Type B pancreatic cell (in vitro differentiated cells): ENCODE measurements around the gene BRMS1. TPM values are rescaled to one million over a fixed set of nuclear protein-coding genes. Genes with fewer than 3 reads are reported as not detected.

ENCODE experiments used
- DNase-seq: peaks from one replicate; pipeline ENCODE4 v3.0.0; 2021; ENCODE audit warnings: mixed read lengths; ENCODE audit not compliant: unreplicated experiment; ENCODE audit errors: extremely low spot score
- H3K27ac Mint-ChIP-seq: 2 replicates; pipeline ENCODE4 v1.8.0; 2021; ENCODE audit warnings: mild to moderate bottlenecking, mixed read lengths
- H3K27me3 Mint-ChIP-seq: 2 replicates; pipeline ENCODE4 v1.8.0; 2021; ENCODE audit warnings: mixed read lengths
- H3K36me3 Mint-ChIP-seq: 2 replicates; pipeline ENCODE4 v1.8.0; 2021; ENCODE audit warnings: mixed read lengths
- H3K4me1 Mint-ChIP-seq: one replicate; pipeline ENCODE4 v1.8.0; 2021; ENCODE audit warnings: mixed read lengths; ENCODE audit not compliant: unreplicated experiment
- H3K4me3 Mint-ChIP-seq: 2 replicates; pipeline ENCODE4 v1.8.0; 2021; ENCODE audit warnings: mild to moderate bottlenecking, mixed read lengths
- H3K9me3 Mint-ChIP-seq: 2 replicates; pipeline ENCODE4 v1.8.0; 2021; ENCODE audit warnings: mixed read lengths
- CTCF ChIP-seq: fragments of 200-600 bp; sonication (generic); conservative IDR thresholded peaks from 2 replicates; pipeline ENCODE4 v1.5.0; 2021; ENCODE audit warnings: antibody characterized with exemption, mild to moderate bottlenecking
- total RNA-seq: library from RNA; stranded (reverse); gene quantifications from 2 replicates; pipeline ENCODE4 v1.2.1, GENCODE V29; 2021; ENCODE audit warnings: low replicate concordance

The BRMS1 gene
- total RNA-seq, 1 donor from 2014 or later: 35.1 TPM

- Mint-ChIP-seq H3K4me1 (peaks cover 18% of the 10 kb centered on the region), H3K27me3 (peaks cover 41% of the 10 kb centered on the region), H3K9me3 (no peaks in the 10 kb centered on the region), H3K4me3 (peak within 1 kb of the TSS; percentile 96), H3K36me3 (peaks cover 3% of the 10 kb centered on the region), H3K27ac (peak within 1 kb of the TSS; percentile 98)
- TF ChIP-seq CTCF: peak; percentile 38
- peak; percentile 98 for DNase-seq
These were observed 56.0 kb downstream of the BRMS1 start, which contains the start of gene YIF1A for GRCh38 chr11:66288671-66289547. Gene YIF1A, minus strand, starts transcription at chr11:66289143. Its CDS starts 158 bp downstream, at chr11:66288985.

GRCh38 chr11:66287889-66288670 lies 56.8 kb downstream of the BRMS1 start:
- no peak for TF ChIP-seq CTCF
- H3K27ac Mint-ChIP-seq: peak overlapping the region; percentile 95
- H3K4me3 Mint-ChIP-seq: peak overlapping the region; percentile 96
- DNase-seq: no peak
- H3K27me3 Mint-ChIP-seq: peaks cover 32% of the 10 kb centered on the region
- peaks cover 18% of the 10 kb centered on the region for H3K4me1 Mint-ChIP-seq
- peaks cover 3% of the 10 kb centered on the region for H3K36me3 Mint-ChIP-seq
- no peaks in the 10 kb centered on the region for H3K9me3 Mint-ChIP-seq

Other genes starting within 250 kb of the BRMS1 start
- 31.1 and 49.6 TPM in 2 replicates for gene KLC2, start 87.4 kb downstream of the BRMS1 start, total RNA-seq
- 96.4 and 122 TPM in 2 replicates for gene RAB1B, start 76.5 kb downstream of the BRMS1 start, total RNA-seq
- 21.3 and 23.2 TPM in 2 replicates for gene CNIH2, start 66.9 kb downstream of the BRMS1 start, total RNA-seq
- gene YIF1A, start 56.0 kb downstream of the BRMS1 start, total RNA-seq: 87.0 and 133 TPM in 2 replicates
- gene TMEM151A, start 53.2 kb downstream of the BRMS1 start, total RNA-seq: 2.1 and 2.6 TPM in 2 replicates
- 0.76 and 31.9 TPM in 2 replicates for gene CD248, start 28.1 kb downstream of the BRMS1 start, total RNA-seq
- 2.8 and 9.5 TPM in 2 replicates for gene RIN1, start 8.7 kb downstream of the BRMS1 start, total RNA-seq
- 16.0 and 31.9 TPM in 2 replicates for gene B4GAT1, start 2.5 kb upstream of the BRMS1 start, total RNA-seq
- 22.2 and 31.7 TPM in 2 replicates for gene SLC29A2, start 26.7 kb upstream of the BRMS1 start, total RNA-seq
- gene NPAS4, start 75.9 kb upstream of the BRMS1 start, total RNA-seq: 0.14 and 0.77 TPM in 2 replicates
- 53.0 and 69.8 TPM in 2 replicates for gene MRPL11, start 93.7 kb upstream of the BRMS1 start, total RNA-seq
- gene PELI3, start 121.8 kb upstream of the BRMS1 start, total RNA-seq: 17.9 and 25.0 TPM in 2 replicates
- gene DPP3, start 135.3 kb upstream of the BRMS1 start, total RNA-seq: 42.7 and 44.0 TPM in 2 replicates
- 43.1 and 71.8 TPM in 2 replicates for gene BBS1, start 165.5 kb upstream of the BRMS1 start, total RNA-seq
- 8.7 and 12.7 TPM in 2 replicates for gene ZDHHC24, start 200.9 kb upstream of the BRMS1 start, total RNA-seq
- 0.57 and 2.6 TPM in 2 replicates for gene ACTN3, start 201.8 kb upstream of the BRMS1 start, total RNA-seq
- 10.1 TPM in 1 of 2 replicates, not detected in the other for gene CTSF, start 223.5 kb upstream of the BRMS1 start, total RNA-seq
- 0.94 and 1.1 TPM in 2 replicates for gene CCDC87, start 248.0 kb upstream of the BRMS1 start, total RNA-seq
- gene CCS, start 248.1 kb upstream of the BRMS1 start, total RNA-seq: 40.9 and 58.0 TPM in 2 replicates